Measurements from ENCODE around the gene CAMK1G. TPM values are rescaled to one million over a fixed set of nuclear protein-coding genes. Genes with fewer than 3 reads are reported as not detected.
A peak's percentile ranks its signal among the peaks of the same experiment; 100 is the strongest.

The CAMK1G gene
- total and polyA plus RNA-seq, 11 donors, result 0.30 to 0.48 TPM; not detected in 9

- TF ChIP-seq CTCF (IDR thresholded peaks at IDR 0.05) (no peak), POLR2A (IDR thresholded peaks at IDR 0.05) (no peak)
- 50 to 60% (median 54%) methylated on average over 2 of the region's 2 CpGs for WGBS, 4 donors
- no peak for ATAC-seq
- Histone ChIP-seq H3K36me3 (no peaks in the 10 kb centered on the region), H3K4me1 (no peaks in the 10 kb centered on the region), H3K27ac (no peak overlapping the region), H3K27me3 (no peaks in the 10 kb centered on the region), H3K4me3 (no peak overlapping the region), H3K9me3 (no peaks in the 10 kb centered on the region)
- intact Hi-C loops (cut with DNase I), result no loop called here
- DNase-seq, result no peak
Measured at GRCh38 chr1:209597499-209597898, 14.0 kb downstream of the CAMK1G start.

GRCh38 chr1:209598227-209598626, 14.7 kb downstream of the CAMK1G start:
- DNase-seq (no peak), ATAC-seq (no peak)
- no peaks in the 10 kb centered on the region for H3K4me1 ChIP-seq
- no peaks in the 10 kb centered on the region for H3K36me3 ChIP-seq
- H3K27ac ChIP-seq, result no peak overlapping the region
- WGBS, 4 donors, result 91 to 100% (median 93%) methylated on average over 1 of the region's 1 CpG
- H3K4me3 ChIP-seq, result no peak overlapping the region
- H3K9me3 ChIP-seq, result no peaks in the 10 kb centered on the region
- no peaks in the 10 kb centered on the region for H3K27me3 ChIP-seq
- no peak for TF ChIP-seq POLR2A (IDR thresholded peaks at IDR 0.05)
- TF ChIP-seq CTCF (IDR thresholded peaks at IDR 0.05), result no peak
- intact Hi-C loops (cut with DNase I), result no loop called here

GRCh38 chr1:209600541-209600940, 17.0 kb downstream of the CAMK1G start:
- Histone ChIP-seq H3K36me3 (no peaks in the 10 kb centered on the region), H3K4me1 (no peaks in the 10 kb centered on the region), H3K27me3 (no peaks in the 10 kb centered on the region), H3K27ac (no peak overlapping the region), H3K4me3 (no peak overlapping the region), H3K9me3 (no peaks in the 10 kb centered on the region)
- DNase-seq (no peak), ATAC-seq (no peak)
- intact Hi-C loops (cut with DNase I), result loop anchor here in 5 of 10 donors (5.0 to 10.0 kb wide), 3 partner anchors 92 to 147 kb away; no protein-coding TSS in a partner anchor
- TF ChIP-seq POLR2A (IDR thresholded peaks at IDR 0.05) (no peak), CTCF (IDR thresholded peaks at IDR 0.05) (no peak)
- 92 to 100% (median 95%) methylated on average over 1 of the region's 1 CpG for WGBS, 4 donors

- no peaks in the 10 kb centered on the region for H3K4me1 ChIP-seq
- H3K27ac ChIP-seq, result no peak overlapping the region
- H3K4me3 ChIP-seq, result no peak overlapping the region
- H3K27me3 ChIP-seq, result no peaks in the 10 kb centered on the region
- no peaks in the 10 kb centered on the region for H3K9me3 ChIP-seq
- H3K36me3 ChIP-seq, result no peaks in the 10 kb centered on the region
- peak; percentile 49 to 90 (median 85) for ATAC-seq
- WGBS, 4 donors, result 42 to 48% (median 46%) methylated on average over 6 of the region's 6 CpGs
- no peak for DNase-seq
- no peak for TF ChIP-seq POLR2A (IDR thresholded peaks at IDR 0.05)
- peak; percentile 44 to 73 (median 62) for TF ChIP-seq CTCF (IDR thresholded peaks at IDR 0.05)
- intact Hi-C loops (cut with DNase I), result loop anchor here in 6 of 10 donors (1.0 to 10.0 kb wide), 7 partner anchors 25 to 145 kb away; no protein-coding TSS in a partner anchor
Measured at GRCh38 chr1:209601809-209602657, 18.5 kb downstream of the CAMK1G start.

Data from heart left ventricle (tissue), 16 donors.